ENCODE measurements around the gene HPSE2.

DNA sequence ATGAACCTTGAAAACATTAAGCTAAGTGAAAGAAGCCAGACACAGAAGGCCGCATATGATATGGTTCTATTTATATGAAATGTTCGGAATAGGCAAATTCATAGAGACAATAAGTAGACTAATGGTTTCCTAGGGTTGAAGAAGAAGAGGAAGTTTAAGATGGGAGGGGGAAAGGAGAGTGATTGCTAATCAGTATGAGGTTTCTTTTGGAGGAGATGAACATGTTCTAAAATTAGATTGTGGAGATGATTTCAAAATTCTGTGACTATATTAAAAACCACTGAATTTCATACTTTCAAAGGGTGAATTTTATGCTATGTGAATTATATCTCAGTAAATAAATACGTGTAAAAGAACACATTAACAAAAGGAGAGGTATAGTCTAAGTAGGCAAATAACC, 612.5 kb downstream of the HPSE2 start:
- TF ChIP-seq ZNF713 (CRISPR knock-in tag; IDR thresholded peaks at IDR 0.05) (no peak), SRF (IDR thresholded peaks at IDR 0.05; ENCODE audit: low read depth, low read length) (no peak), ZSCAN9 (CRISPR knock-in tag; IDR thresholded peaks at IDR 0.05; ENCODE audit: borderline replicate concordance) (no peak), ZBTB4 (CRISPR knock-in tag; IDR thresholded peaks at IDR 0.05; ENCODE audit: borderline replicate concordance) (no peak)
